ENCODE results near the gene NPW.
A peak's percentile ranks its signal among the peaks of the same experiment; 100 is the strongest.

NPW gene

DNA sequence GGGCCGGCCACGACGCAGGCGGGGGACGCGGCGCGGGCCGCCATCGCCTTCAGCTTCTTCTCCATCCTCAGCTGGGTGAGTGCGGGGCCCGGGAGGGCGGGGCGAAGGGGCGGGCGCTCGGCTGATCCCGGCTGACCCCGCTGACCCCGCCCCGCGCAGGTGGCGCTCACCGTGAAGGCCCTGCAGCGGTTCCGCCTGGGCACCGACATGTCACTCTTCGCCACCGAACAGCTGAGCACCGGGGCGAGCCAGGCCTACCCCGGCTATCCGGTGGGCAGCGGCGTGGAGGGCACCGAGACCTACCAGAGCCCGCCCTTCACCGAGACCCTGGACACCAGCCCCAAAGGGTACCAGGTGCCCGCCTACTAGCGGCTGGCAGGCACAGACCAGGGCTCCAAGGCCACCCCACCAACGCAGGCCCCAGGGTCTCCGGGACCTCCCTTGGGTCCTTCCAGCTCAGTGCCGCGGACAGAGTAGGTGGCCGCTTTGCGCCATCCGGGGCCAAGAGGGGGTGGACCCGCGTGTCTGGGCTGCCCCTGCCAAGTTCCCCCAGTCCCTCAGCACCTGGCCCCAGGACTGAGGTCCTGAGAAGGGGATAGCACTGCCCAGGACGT lies 26.8 kb upstream of the NPW start:
- H3K27ac ChIP-seq, result no peak overlapping the region
- TF ChIP-seq CTCF (conservative IDR thresholded peaks at IDR 0.05), result no peak

GRCh38 chr16:1993731-1994131 lies 25.9 kb upstream of the NPW start:
- H3K27ac ChIP-seq, result peak overlapping the region; percentile 11; the same call in 1 of the 2 replicates
- TF ChIP-seq CTCF (conservative IDR thresholded peaks at IDR 0.05), result no peak

- no peak for TF ChIP-seq CTCF (conservative IDR thresholded peaks at IDR 0.05)
- no peak overlapping the region for H3K27ac ChIP-seq
Observed at GRCh38 chr16:1997494-1998359, 21.9 kb upstream of the NPW start.

GRCh38 chr16:1998360-1998835 lies 21.2 kb upstream of the NPW start:
- TF ChIP-seq CTCF (conservative IDR thresholded peaks at IDR 0.05), result no peak
- H3K27ac ChIP-seq, result no peak overlapping the region

DNA sequence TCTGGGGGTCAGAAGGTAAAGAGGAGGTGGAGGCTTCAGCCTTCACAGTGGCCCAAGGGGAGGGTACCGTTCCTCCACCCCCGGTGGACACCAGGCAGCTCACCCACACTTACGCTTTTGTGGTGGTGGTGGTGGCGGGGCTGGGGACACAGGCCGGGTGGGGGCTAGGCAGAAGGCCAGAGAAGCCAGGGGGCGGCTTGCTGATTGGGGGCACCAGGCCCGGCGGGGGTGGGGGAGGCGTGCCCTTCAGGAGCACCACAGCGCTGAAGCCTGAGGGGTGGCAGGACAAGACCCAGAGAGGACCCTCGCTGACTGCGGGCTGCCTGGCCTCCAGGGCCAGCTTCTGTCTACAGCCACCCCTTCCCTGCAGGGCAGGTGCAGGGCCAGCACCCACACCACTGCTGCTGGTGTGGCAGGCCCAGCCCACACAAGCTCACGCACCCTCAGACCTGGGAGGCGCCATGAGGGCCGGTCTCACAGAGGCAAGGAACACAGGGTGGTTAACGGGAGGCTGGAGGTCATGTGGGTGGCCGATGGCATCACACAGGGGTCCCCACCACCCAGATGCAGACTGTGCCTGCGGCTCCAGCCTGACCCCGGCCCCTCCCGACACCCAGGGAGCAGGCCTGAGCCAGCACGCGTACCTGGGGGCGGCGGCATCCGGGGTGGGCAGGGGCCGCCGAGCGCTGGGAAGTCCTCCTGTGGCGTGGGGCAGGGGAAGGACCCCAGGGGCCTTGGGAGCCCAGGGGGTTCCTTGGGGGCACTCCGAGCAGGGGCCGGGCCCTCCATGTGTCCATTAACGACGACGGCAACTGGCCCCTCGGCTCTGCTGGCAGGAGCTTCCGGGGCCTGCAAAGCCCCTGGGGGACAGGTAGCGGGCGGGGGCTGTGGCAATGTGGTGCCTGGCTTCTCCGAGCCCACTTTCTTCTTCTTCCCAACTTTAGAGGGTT lies 20.5 kb upstream of the NPW start:
- no peak overlapping the region for H3K27ac ChIP-seq
- TF ChIP-seq CTCF (conservative IDR thresholded peaks at IDR 0.05), result no peak

- H3K27ac ChIP-seq, result no peak overlapping the region
- no peak for TF ChIP-seq CTCF (conservative IDR thresholded peaks at IDR 0.05)
Observed at GRCh38 chr16:1999866-2000514, 19.6 kb upstream of the NPW start.

Measured in VCaP (cell line).